Nephron (organoid): ENCODE results near the gene ILF3.

Experiments
- H3K27ac Mint-ChIP-seq, 3 experiments: 2 replicates each; pipeline ENCODE4 v1.8.0; 2020; ENCODE audit warnings: mixed read lengths in 3 of 3, mild to moderate bottlenecking in 2 of 3, moderate library complexity in 1 of 3
- H3K27me3 Mint-ChIP-seq: 2 replicates; pipeline ENCODE4 v1.8.0; 2021; ENCODE audit warnings: low read depth, mild to moderate bottlenecking, moderate library complexity, mixed read lengths
- H3K36me3 Mint-ChIP-seq: 2 replicates; pipeline ENCODE4 v1.8.0; 2020; ENCODE audit warnings: low read depth, mixed read lengths
- H3K4me1 Mint-ChIP-seq: 2 replicates; pipeline ENCODE4 v1.8.0; 2020; ENCODE audit warnings: mixed read lengths
- H3K4me3 Mint-ChIP-seq, 3 experiments: 2 replicates each; pipeline ENCODE4 v1.8.0; 2020; ENCODE audit warnings: mild to moderate bottlenecking in 3 of 3, mixed read lengths in 3 of 3, moderate library complexity in 2 of 3
- H3K9me3 Mint-ChIP-seq: 2 replicates; pipeline ENCODE4 v1.8.0; 2020; ENCODE audit warnings: mixed read lengths
- TF ChIP-seq, protein P1 (sequence below), 3 experiments: fragments of 200-600 bp; sonication (generic); IDR thresholded peaks; one replicate each; pipeline ENCODE4 v1.5.0; 2021; ENCODE audit warnings: antibody characterized with exemption in 3 of 3; ENCODE audit not compliant: unreplicated experiment in 3 of 3

Gene ILF3

DNA sequence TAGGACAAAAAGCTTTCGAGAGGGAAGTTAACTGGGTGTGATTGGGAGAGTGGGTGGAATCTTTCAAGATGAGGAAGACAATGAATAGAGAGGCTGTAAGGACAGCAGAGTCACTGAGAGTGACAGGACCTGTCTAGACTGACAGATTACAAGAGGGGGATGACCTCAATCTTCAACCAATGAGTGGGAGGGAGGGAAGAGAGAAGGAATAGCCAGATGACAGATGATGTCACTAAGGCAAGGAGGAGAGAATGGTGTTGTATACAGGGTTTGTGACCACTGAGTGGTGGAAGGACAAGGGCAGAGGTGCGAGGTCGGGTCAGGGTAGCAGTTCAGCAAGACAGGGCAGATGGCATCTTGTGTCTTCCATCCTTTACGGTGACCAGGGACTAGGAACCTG lies 5.8 kb upstream of the ILF3 start:
- Mint-ChIP-seq H3K4me1 (peaks cover 40% of the 10 kb centered on the region), H3K4me3 (peak overlapping the region in 2 of 3 experiments; percentile 31 to 43), H3K27me3 (no peaks in the 10 kb centered on the region), H3K9me3 (no peaks in the 10 kb centered on the region), H3K36me3 (no peaks in the 10 kb centered on the region), H3K27ac (peak overlapping the region in 2 of 3 experiments; percentile 23 to 61)
- TF ChIP-seq, protein P1, sequence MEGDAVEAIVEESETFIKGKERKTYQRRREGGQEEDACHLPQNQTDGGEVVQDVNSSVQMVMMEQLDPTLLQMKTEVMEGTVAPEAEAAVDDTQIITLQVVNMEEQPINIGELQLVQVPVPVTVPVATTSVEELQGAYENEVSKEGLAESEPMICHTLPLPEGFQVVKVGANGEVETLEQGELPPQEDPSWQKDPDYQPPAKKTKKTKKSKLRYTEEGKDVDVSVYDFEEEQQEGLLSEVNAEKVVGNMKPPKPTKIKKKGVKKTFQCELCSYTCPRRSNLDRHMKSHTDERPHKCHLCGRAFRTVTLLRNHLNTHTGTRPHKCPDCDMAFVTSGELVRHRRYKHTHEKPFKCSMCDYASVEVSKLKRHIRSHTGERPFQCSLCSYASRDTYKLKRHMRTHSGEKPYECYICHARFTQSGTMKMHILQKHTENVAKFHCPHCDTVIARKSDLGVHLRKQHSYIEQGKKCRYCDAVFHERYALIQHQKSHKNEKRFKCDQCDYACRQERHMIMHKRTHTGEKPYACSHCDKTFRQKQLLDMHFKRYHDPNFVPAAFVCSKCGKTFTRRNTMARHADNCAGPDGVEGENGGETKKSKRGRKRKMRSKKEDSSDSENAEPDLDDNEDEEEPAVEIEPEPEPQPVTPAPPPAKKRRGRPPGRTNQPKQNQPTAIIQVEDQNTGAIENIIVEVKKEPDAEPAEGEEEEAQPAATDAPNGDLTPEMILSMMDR (IDR thresholded peaks at IDR 0.05; ENCODE audit: unreplicated experiment in 3 of 3): no peak

DNA sequence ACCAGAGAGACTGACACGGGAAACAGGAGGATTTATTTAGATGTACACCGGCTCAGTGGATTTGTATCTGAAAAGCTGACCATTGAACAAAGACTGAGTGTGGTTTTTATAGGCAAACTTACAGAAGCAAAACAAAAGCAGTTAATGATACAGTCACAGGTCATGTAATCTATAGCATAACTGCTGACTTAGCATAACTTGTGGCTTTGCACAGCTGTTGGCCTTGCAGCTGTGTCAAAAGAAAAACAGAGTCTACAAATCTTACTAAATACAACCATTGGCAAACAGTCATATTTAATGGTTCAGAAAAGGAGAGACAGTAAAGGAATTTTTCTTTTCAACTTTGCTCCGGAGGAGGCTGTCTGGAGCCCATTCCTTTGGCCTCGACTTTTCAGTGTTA lies 2.3 kb upstream of the ILF3 start:
- Mint-ChIP-seq H3K4me1 (peaks cover 33% of the 10 kb centered on the region), H3K27me3 (no peaks in the 10 kb centered on the region), H3K9me3 (no peaks in the 10 kb centered on the region), H3K4me3 (peak overlapping the region; percentile 85 to 97 (median 89)), H3K36me3 (peaks cover 13% of the 10 kb centered on the region), H3K27ac (peak overlapping the region; percentile 94 to 98 (median 94))
- TF ChIP-seq, protein P1 (IDR thresholded peaks at IDR 0.05; ENCODE audit: unreplicated experiment in 3 of 3): no peak

DNA sequence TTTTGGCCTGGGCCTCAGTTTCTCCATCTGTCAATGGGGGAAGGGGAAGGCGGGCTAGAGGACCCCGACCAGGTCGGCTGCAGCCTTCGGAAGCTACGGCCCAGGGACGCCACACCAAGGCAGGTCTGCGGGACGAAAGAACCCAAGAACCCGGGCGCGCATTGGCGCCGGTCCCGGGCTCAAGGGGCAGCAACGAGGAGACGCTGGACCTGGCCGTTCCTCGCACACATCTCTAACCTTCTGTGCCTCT lies 739 bp upstream of the ILF3 start:
- no peaks in the 10 kb centered on the region for H3K27me3 Mint-ChIP-seq
- TF ChIP-seq, protein P1 (IDR thresholded peaks at IDR 0.05; ENCODE audit: unreplicated experiment in 3 of 3): no peak

DNA sequence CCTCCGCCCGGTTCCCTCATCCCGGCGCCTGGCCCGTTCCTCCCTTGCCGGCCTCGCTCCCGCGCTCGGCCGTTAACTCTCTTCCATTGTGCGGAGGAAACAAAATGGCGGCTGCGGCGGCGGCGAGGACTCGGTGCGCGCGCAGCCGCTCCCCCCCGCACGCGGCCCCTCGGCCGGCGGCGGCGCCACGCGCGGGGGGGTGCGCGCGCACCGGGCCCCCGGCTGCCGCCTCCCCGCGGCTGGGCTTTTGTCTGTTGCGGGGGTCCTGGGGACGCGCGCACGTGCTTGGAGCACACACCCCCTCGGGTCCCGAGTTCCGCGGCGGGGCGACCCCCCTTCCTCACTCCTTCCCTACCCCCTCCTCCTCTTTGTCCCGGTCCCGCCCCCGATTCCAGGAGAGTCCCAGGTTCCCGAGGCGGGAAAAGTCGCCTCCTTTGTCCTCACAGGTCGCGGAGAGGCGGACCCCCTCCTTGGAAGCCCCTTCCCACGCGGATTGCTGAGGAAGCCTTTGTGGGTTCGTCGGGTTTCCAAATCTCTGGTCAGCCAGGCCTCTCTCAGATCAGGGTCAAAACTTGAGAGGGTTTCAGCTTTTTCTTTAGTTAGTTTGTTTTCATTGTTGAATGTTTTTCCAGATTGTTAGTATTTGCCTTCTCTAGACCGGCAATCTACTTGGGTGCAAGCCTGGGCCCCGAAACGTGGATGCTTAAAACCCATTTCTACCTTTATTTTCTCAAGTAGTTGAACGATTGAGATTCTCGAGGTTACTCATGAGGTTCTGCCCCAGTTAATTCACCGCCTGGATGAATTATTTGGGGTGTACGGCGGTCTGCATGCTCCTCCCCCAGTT lies 687 bp downstream of the ILF3 start:
- Mint-ChIP-seq H3K36me3 (peaks cover 21% of the 10 kb centered on the region), H3K4me3 (peak overlapping the region; percentile 89 to 98 (median 94)), H3K9me3 (no peaks in the 10 kb centered on the region), H3K27me3 (no peaks in the 10 kb centered on the region), H3K27ac (peak overlapping the region; percentile 92 to 98 (median 98)), H3K4me1 (peaks cover 34% of the 10 kb centered on the region)
- TF ChIP-seq, protein P1 (IDR thresholded peaks at IDR 0.05; ENCODE audit: unreplicated experiment in 3 of 3): no peak

More for the DNA sequence above, 739 bp upstream of the ILF3 start:
- no peaks in the 10 kb centered on the region for H3K9me3 Mint-ChIP-seq
- H3K4me1 Mint-ChIP-seq: peaks cover 34% of the 10 kb centered on the region
- H3K4me3 Mint-ChIP-seq: peak overlapping the region; percentile 89 to 98 (median 97)
- peaks cover 19% of the 10 kb centered on the region for H3K36me3 Mint-ChIP-seq
- H3K27ac Mint-ChIP-seq: peak overlapping the region; percentile 98

DNA sequence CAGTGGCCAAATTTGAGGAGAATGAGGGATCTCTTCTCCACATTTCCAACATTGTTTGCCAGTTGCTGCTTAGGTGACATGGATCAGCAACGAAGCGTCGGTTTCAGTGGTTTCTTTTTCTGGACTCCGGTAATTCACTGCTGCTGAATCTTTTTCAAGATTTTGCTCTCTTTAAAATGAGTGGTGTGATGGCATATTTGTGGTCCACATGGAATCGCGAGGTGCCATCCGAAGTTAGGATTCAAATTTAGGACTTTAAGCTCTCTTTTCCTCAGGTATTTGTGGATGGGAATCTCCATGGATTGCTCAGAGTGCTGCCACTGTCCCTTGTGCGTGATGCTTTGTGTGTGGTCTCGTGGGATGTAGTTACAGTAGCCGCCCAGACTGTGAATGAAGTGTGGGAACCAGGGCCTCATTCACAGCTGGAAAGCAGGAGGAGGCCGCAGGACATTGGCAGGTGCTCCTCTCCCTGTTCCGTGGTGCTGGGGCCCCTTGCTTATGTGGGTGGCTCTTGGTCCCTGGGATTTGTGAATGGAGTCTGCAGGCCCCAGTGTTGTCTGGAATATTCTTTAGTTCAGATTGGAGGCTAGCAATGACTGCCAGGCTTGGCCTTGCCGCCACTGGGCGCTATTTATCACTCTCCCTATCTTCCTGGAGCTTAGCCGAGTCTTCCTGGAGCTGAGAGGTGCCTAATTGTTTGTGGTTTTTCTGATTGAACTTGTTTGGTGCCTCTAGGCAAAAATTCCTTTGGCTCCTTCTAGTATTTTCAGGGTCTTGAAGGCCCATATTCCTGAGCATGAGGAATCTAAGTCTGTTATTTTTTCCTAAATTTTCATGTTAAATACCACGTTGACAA lies 1.5 kb downstream of the ILF3 start:
- no peaks in the 10 kb centered on the region for H3K9me3 Mint-ChIP-seq
- H3K36me3 Mint-ChIP-seq: peaks cover 27% of the 10 kb centered on the region
- TF ChIP-seq, protein P1 (IDR thresholded peaks at IDR 0.05; ENCODE audit: unreplicated experiment in 3 of 3): no peak
- H3K27me3 Mint-ChIP-seq: no peaks in the 10 kb centered on the region
- H3K4me3 Mint-ChIP-seq: peak overlapping the region; percentile 89 to 98 (median 94)
- peak overlapping the region; percentile 92 to 98 (median 97) for H3K27ac Mint-ChIP-seq
- H3K4me1 Mint-ChIP-seq: peaks cover 41% of the 10 kb centered on the region
